ENCODE measurements around the gene PAX1. TPM values are rescaled to one million over a fixed set of nuclear protein-coding genes. Genes with fewer than 3 reads are reported as not detected.

Gene PAX1
- total RNA-seq, 1 donor from 2014 or later: not detected

DNA sequence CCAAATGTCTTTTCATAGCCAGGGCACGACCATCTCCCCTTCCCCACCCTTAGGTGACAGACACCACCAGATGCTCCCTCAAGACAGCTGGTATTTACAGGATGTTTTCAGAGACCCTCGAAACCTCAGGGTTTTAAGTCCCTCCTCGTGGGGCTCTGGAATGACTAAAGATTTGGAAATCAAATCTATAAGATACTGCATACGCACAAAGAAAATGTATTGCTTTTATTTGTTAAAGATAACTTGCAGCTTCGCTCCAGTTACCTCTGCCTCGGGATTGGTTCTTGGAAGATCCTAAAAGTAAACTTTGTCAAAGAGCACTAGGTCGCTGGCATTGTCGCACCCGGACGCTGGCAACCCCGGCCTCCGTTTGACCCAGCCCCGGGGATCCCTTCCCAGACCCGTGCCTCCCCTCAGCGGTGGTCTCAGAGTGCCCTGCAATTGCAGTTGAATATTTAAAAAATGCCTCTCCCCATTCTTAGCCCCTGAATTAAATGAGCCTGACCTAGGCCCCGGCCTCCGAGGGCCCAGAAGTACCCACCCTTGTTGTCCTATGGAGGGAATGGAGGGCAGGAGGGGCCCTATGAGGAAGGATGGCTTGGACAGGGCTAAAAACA lies 7.1 kb downstream of the PAX1 start:
- no peak for DNase-seq (ENCODE audit: low read depth, low spot score)
- no peaks in the 10 kb centered on the region for H3K36me3 Mint-ChIP-seq (ENCODE audit: low read depth)
- H3K4me3 Mint-ChIP-seq: no peak overlapping the region
- H3K27me3 Mint-ChIP-seq (ENCODE audit: low read depth): peaks cover 100% of the 10 kb centered on the region
- TF ChIP-seq, protein P1, sequence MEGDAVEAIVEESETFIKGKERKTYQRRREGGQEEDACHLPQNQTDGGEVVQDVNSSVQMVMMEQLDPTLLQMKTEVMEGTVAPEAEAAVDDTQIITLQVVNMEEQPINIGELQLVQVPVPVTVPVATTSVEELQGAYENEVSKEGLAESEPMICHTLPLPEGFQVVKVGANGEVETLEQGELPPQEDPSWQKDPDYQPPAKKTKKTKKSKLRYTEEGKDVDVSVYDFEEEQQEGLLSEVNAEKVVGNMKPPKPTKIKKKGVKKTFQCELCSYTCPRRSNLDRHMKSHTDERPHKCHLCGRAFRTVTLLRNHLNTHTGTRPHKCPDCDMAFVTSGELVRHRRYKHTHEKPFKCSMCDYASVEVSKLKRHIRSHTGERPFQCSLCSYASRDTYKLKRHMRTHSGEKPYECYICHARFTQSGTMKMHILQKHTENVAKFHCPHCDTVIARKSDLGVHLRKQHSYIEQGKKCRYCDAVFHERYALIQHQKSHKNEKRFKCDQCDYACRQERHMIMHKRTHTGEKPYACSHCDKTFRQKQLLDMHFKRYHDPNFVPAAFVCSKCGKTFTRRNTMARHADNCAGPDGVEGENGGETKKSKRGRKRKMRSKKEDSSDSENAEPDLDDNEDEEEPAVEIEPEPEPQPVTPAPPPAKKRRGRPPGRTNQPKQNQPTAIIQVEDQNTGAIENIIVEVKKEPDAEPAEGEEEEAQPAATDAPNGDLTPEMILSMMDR (conservative IDR thresholded peaks at IDR 0.05): no peak
- H3K4me1 Mint-ChIP-seq: no peaks in the 10 kb centered on the region
- no peak overlapping the region for H3K27ac Mint-ChIP-seq (ENCODE audit: unreplicated experiment)
- H3K9me3 Mint-ChIP-seq: no peaks in the 10 kb centered on the region

DNA sequence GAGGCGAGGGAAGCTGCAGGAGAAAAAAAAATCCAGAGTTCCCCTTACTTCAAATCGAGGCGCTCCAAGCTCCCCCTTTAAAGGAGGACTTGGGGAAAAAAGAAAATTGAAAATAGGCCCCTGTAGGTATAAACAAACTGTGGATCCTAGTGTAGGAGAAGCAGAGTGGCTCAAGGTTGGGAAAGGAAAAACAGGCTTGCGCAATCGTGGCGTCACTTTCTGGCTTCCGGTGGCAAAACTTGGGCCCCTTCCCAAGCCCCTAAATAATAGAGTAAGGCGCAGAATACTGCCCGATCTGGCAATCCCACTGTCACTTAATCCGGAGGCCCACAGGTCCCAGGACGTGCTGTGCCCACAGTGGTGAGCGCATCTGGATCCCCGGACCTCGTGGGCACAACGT lies 8.0 kb downstream of the PAX1 start:
- peaks cover 100% of the 10 kb centered on the region for H3K27me3 Mint-ChIP-seq (ENCODE audit: low read depth)

DNA sequence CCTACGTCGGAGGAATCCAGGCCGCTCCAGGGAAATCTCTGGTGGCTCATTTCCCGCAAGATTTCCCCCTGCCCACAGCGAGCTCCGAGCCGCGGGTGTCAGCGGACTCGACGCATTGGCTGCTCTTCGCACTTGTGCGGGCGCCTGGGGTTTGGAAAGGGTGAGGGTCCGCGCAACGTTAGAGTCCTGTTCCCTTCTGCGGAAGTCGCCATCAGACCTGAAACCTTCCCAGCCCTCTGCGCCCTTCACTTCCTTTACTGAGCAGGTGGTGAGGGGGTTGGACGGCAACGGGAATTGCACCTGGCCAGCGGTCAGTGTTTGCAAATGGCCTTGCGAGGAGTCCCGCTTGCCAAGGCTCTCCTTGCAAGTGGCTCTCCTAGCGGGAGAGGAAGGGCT lies 8.4 kb downstream of the PAX1 start:
- no peak overlapping the region for H3K4me3 Mint-ChIP-seq
- H3K27me3 Mint-ChIP-seq (ENCODE audit: low read depth): peaks cover 100% of the 10 kb centered on the region
- TF ChIP-seq, protein P1 (conservative IDR thresholded peaks at IDR 0.05): no peak
- H3K9me3 Mint-ChIP-seq: no peaks in the 10 kb centered on the region
- no peak for DNase-seq (ENCODE audit: low read depth, low spot score)
- no peak overlapping the region for H3K27ac Mint-ChIP-seq (ENCODE audit: unreplicated experiment)
- H3K4me1 Mint-ChIP-seq: no peaks in the 10 kb centered on the region
- H3K36me3 Mint-ChIP-seq (ENCODE audit: low read depth): no peaks in the 10 kb centered on the region

More for the DNA sequence above, 8.0 kb downstream of the PAX1 start:
- Mint-ChIP-seq H3K4me1 (no peaks in the 10 kb centered on the region), H3K36me3 (ENCODE audit: low read depth) (no peaks in the 10 kb centered on the region), H3K9me3 (no peaks in the 10 kb centered on the region), H3K27ac (ENCODE audit: unreplicated experiment) (no peak overlapping the region), H3K4me3 (no peak overlapping the region)
- TF ChIP-seq, protein P1 (conservative IDR thresholded peaks at IDR 0.05): no peak
- no peak for DNase-seq (ENCODE audit: low read depth, low spot score)

DNA sequence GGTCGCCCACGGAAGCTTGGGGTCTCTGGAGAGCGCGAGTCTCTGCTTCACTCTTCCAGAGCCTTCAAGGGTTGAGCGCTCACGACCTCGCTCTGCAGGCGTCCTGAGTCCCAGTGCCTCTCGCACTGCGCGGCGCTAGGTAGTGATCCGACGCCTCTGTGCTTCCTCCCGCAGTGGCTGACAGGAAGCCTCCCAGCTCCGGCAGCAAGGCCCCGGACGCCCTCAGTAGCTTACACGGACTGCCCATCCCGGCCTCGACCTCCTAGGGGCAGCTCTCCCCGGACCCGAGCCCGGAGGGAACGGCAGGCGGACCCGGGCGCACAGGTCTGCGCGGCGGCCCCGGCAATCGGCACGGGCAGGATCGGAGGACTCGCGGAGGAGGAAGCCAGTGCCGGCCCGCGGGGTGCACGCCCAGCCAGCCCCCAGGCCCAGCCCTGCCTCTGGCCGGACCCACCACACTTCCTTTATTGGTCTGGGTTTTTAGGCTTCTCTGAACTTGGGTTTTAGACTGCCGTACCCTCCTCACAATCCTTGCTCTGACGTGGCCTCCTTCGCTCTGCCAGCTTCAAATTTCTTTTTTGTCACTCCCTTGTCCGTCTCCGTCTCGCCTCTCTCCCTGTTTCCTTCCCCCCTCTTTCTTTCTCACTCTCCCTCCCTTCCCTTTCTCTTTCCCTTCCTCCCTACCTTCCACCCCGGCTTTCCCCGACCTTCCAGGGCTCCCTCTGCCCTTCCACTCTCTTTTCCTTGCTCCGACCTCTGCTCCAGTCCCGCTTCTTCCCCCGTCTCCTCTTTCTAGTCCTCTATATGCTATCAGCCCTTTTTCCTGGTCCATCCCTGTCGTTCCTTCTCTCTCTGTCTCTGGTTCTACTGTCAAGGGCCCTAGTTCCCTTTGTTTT lies 9.1 kb downstream of the PAX1 start:
- H3K4me3 Mint-ChIP-seq: no peak overlapping the region
- H3K4me1 Mint-ChIP-seq: no peaks in the 10 kb centered on the region
- TF ChIP-seq, protein P1 (conservative IDR thresholded peaks at IDR 0.05): no peak
- no peak overlapping the region for H3K27ac Mint-ChIP-seq (ENCODE audit: unreplicated experiment)
- peaks cover 100% of the 10 kb centered on the region for H3K27me3 Mint-ChIP-seq (ENCODE audit: low read depth)
- H3K36me3 Mint-ChIP-seq (ENCODE audit: low read depth): no peaks in the 10 kb centered on the region
- DNase-seq (ENCODE audit: low read depth, low spot score): no peak
- no peaks in the 10 kb centered on the region for H3K9me3 Mint-ChIP-seq

DNA sequence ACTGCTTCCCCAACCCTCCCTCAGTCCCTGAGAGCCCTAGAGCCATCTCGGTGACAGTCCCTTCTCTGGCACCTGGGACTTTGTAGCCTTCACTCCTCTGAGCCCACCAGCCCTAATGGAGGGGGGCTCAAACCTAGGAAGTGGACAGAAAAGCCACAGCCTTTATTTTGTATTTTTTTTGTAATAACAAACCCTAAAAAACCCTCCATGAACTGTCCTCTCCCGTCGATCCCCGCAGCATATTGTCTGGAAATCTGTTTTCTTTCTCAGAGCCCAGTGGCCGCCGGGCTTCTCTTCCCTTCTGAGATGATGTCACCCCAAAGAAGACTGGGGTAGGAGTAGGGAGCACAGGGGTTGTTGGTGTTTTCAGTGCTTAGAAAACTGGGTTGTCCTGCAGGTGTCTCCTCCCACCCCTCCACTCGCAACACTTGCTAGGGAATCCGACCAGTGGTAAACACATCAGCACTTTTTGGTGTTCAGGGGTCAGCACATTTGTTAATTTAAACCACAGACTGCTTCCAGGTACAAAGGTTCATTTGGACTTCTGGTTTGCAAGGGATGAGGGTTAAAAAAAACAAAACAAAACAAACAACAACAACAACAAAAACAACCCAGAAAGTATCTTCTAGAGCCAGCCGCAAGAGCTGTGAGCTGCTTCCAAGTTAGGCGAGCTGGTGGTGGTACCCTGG lies 9.9 kb downstream of the PAX1 start:
- DNase-seq (ENCODE audit: low read depth, low spot score): no peak
- H3K27me3 Mint-ChIP-seq (ENCODE audit: low read depth): peaks cover 97% of the 10 kb centered on the region
- no peaks in the 10 kb centered on the region for H3K4me1 Mint-ChIP-seq
- TF ChIP-seq, protein P1 (conservative IDR thresholded peaks at IDR 0.05): no peak
- no peak overlapping the region for H3K4me3 Mint-ChIP-seq
- H3K9me3 Mint-ChIP-seq: no peaks in the 10 kb centered on the region
- H3K27ac Mint-ChIP-seq (ENCODE audit: unreplicated experiment): no peak overlapping the region
- no peaks in the 10 kb centered on the region for H3K36me3 Mint-ChIP-seq (ENCODE audit: low read depth)
